Measurements from ENCODE around the gene DMTF1.
A peak's percentile ranks its signal among the peaks of the same experiment; 100 is the strongest.

The DMTF1 gene

GRCh38 chr7:87212498-87212897, 60.2 kb downstream of the DMTF1 start:
- Histone ChIP-seq H3K9me3 (ENCODE audit: insufficient read depth, low read depth, low read length) (no peaks in the 10 kb centered on the region), H3K4me2 (ENCODE audit: low read depth, low read length, poor library complexity, severe bottlenecking) (peak overlapping the region; percentile 65), H3K36me3 (ENCODE audit: insufficient read depth, low read length) (no peaks in the 10 kb centered on the region), H3K9me2 (replicated peaks; ENCODE audit: low read depth, low read length) (no peaks in the 10 kb centered on the region), H4K20me1 (ENCODE audit: insufficient read depth, low read length, poor library complexity, severe bottlenecking) (peaks cover 21% of the 10 kb centered on the region), H3K27me3 (ENCODE audit: insufficient read depth, low read length, poor library complexity, severe bottlenecking) (no peaks in the 10 kb centered on the region), H3K4me1 (ENCODE audit: insufficient read depth, low read length, poor library complexity, severe bottlenecking) (peaks cover 53% of the 10 kb centered on the region), H3K4me3 (ENCODE audit: low read length, poor library complexity, severe bottlenecking) (peak overlapping the region; percentile 49), H3F3A (ENCODE audit: low read depth) (no peaks in the 10 kb centered on the region; the same call in 1 of the 2 replicates), H3K79me2 (ENCODE audit: insufficient read depth, low read length) (peaks cover 71% of the 10 kb centered on the region), H3K9ac (ENCODE audit: low read depth, low read length, poor library complexity, severe bottlenecking) (peak overlapping the region; percentile 32), H2AFZ (ENCODE audit: low read length) (no peak overlapping the region)
- no peak for TF ChIP-seq CTCF (conservative IDR thresholded peaks at IDR 0.05; ENCODE audit: low read length)
- TF ChIP-seq EZH2phosphoT487 (IDR thresholded peaks at IDR 0.05; ENCODE audit: borderline replicate concordance), result no peak

GRCh38 chr7:87213252-87213651, 61.0 kb downstream of the DMTF1 start:
- H3K27me3 ChIP-seq (ENCODE audit: insufficient read depth, low read length, poor library complexity, severe bottlenecking), result no peaks in the 10 kb centered on the region
- no peaks in the 10 kb centered on the region for H3K36me3 ChIP-seq (ENCODE audit: insufficient read depth, low read length)
- no peaks in the 10 kb centered on the region; the same call in 1 of the 2 replicates for H3F3A ChIP-seq (ENCODE audit: low read depth)
- no peaks in the 10 kb centered on the region for H3K9me2 ChIP-seq (replicated peaks; ENCODE audit: low read depth, low read length)
- H3K4me1 ChIP-seq (ENCODE audit: insufficient read depth, low read length, poor library complexity, severe bottlenecking), result peaks cover 60% of the 10 kb centered on the region
- no peak overlapping the region for H2AFZ ChIP-seq (ENCODE audit: low read length)
- H3K9ac ChIP-seq (ENCODE audit: low read depth, low read length, poor library complexity, severe bottlenecking), result peak overlapping the region; percentile 32
- TF ChIP-seq EZH2phosphoT487 (IDR thresholded peaks at IDR 0.05; ENCODE audit: borderline replicate concordance), result no peak
- TF ChIP-seq CTCF (conservative IDR thresholded peaks at IDR 0.05; ENCODE audit: low read length), result no peak
- H3K79me2 ChIP-seq (ENCODE audit: insufficient read depth, low read length), result peaks cover 79% of the 10 kb centered on the region
- peak overlapping the region; percentile 35 for H3K4me3 ChIP-seq (ENCODE audit: low read length, poor library complexity, severe bottlenecking)
- peak overlapping the region; percentile 65 for H3K4me2 ChIP-seq (ENCODE audit: low read depth, low read length, poor library complexity, severe bottlenecking)
- H4K20me1 ChIP-seq (ENCODE audit: insufficient read depth, low read length, poor library complexity, severe bottlenecking), result peaks cover 21% of the 10 kb centered on the region
- H3K9me3 ChIP-seq (ENCODE audit: insufficient read depth, low read depth, low read length), result no peaks in the 10 kb centered on the region

GRCh38 chr7:87213811-87214210, 61.6 kb downstream of the DMTF1 start:
- no peaks in the 10 kb centered on the region for H3K9me2 ChIP-seq (replicated peaks; ENCODE audit: low read depth, low read length)
- no peak for TF ChIP-seq EZH2phosphoT487 (IDR thresholded peaks at IDR 0.05; ENCODE audit: borderline replicate concordance)
- TF ChIP-seq CTCF (conservative IDR thresholded peaks at IDR 0.05; ENCODE audit: low read length), result no peak
- H4K20me1 ChIP-seq (ENCODE audit: insufficient read depth, low read length, poor library complexity, severe bottlenecking), result peaks cover 21% of the 10 kb centered on the region
- H3K36me3 ChIP-seq (ENCODE audit: insufficient read depth, low read length), result no peaks in the 10 kb centered on the region
- H3K4me1 ChIP-seq (ENCODE audit: insufficient read depth, low read length, poor library complexity, severe bottlenecking), result peaks cover 65% of the 10 kb centered on the region
- H2AFZ ChIP-seq (ENCODE audit: low read length), result no peak overlapping the region
- no peaks in the 10 kb centered on the region for H3K9me3 ChIP-seq (ENCODE audit: insufficient read depth, low read depth, low read length)
- H3K4me3 ChIP-seq (ENCODE audit: low read length, poor library complexity, severe bottlenecking), result peak overlapping the region; percentile 35
- H3K4me2 ChIP-seq (ENCODE audit: low read depth, low read length, poor library complexity, severe bottlenecking), result peak overlapping the region; percentile 65
- H3K9ac ChIP-seq (ENCODE audit: low read depth, low read length, poor library complexity, severe bottlenecking), result peak overlapping the region; percentile 10
- no peaks in the 10 kb centered on the region; the same call in 1 of the 2 replicates for H3F3A ChIP-seq (ENCODE audit: low read depth)
- peaks cover 84% of the 10 kb centered on the region for H3K79me2 ChIP-seq (ENCODE audit: insufficient read depth, low read length)
- no peaks in the 10 kb centered on the region for H3K27me3 ChIP-seq (ENCODE audit: insufficient read depth, low read length, poor library complexity, severe bottlenecking)

Measured in Loucy (cell line).